HepG2 (cell line): ENCODE data around the gene ADAP2. TPM values are rescaled to one million over a fixed set of nuclear protein-coding genes. Genes with fewer than 3 reads are reported as not detected.
A peak's percentile ranks its signal among the peaks of the same experiment; 100 is the strongest.

Source experiments
- DDIT3 ChIP-seq: sonication (generic); formaldehyde crosslinking; IDR thresholded peaks from 2 replicates; pipeline ENCODE4 v1.4.0; 2020; ENCODE audit warnings: mild to moderate bottlenecking, missing genetic modification reagents
- GLI4 ChIP-seq: sonication (generic); formaldehyde crosslinking; IDR thresholded peaks from 2 replicates; pipeline ENCODE4 v1.5.1; 2020; ENCODE audit warnings: missing genetic modification reagents, mild to moderate bottlenecking, moderate library complexity, borderline replicate concordance
- GZF1 ChIP-seq: sonication (generic); formaldehyde crosslinking; IDR thresholded peaks from 2 replicates; pipeline ENCODE4 v1.5.1; 2020; ENCODE audit warnings: mild to moderate bottlenecking, missing genetic modification reagents
- STAT6 ChIP-seq: sonication (generic); formaldehyde crosslinking; IDR thresholded peaks from 2 replicates; pipeline ENCODE4 v1.4.0; 2020; ENCODE audit warnings: missing genetic modification reagents, mild to moderate bottlenecking, borderline replicate concordance
- TERF1 ChIP-seq: sonication (generic); formaldehyde crosslinking; IDR thresholded peaks from 2 replicates; pipeline ENCODE4 v1.8.0; 2022; ENCODE audit warnings: mild to moderate bottlenecking, missing genetic modification reagents, moderate library complexity
- ZBTB39 ChIP-seq: sonication (generic); formaldehyde crosslinking; IDR thresholded peaks from 2 replicates; pipeline ENCODE4 v1.5.0; 2020; ENCODE audit warnings: missing genetic modification reagents
- ZGPAT ChIP-seq: IDR thresholded peaks from 2 replicates; pipeline ENCODE4 v1.6.1; 2016; ENCODE audit warnings: mild to moderate bottlenecking
- ZNF513 ChIP-seq: sonication (generic); formaldehyde crosslinking; conservative IDR thresholded peaks from 2 replicates; pipeline ENCODE4 v1.5.0; 2020; ENCODE audit warnings: missing genetic modification reagents
- ZNF644 ChIP-seq: IDR thresholded peaks from 2 replicates; pipeline ENCODE4 v1.6.1; 2016; ENCODE audit warnings: low read depth
- ZNF646 ChIP-seq: sonication (generic); formaldehyde crosslinking; IDR thresholded peaks from 2 replicates; pipeline ENCODE4 v1.9.0; 2021; ENCODE audit warnings: mild to moderate bottlenecking, missing genetic modification reagents
- ZSCAN30 ChIP-seq: sonication (generic); formaldehyde crosslinking; IDR thresholded peaks from 2 replicates; pipeline ENCODE4 v1.5.0; 2020; ENCODE audit warnings: mild to moderate bottlenecking, missing genetic modification reagents
- polyA plus RNA-seq, 8 experiments: library from polyadenylated mRNA; depleted of rRNA in 3 of 8; stranded (reverse) in 7 of 8; unstranded in 1 of 8; fragments of >200 nt; fragmentation: Illumina TruSeq in 4 of 8; extraction: Trizol in 4 of 8; gene quantifications; 2 replicates each; pipeline versions ENCODE4 v1.2.1 to v1.2.3, GENCODE V29; 2011 to 2016; ENCODE audit warnings: low read depth in 4 of 8, missing spikeins in 1 of 8, mixed read lengths in 1 of 8; ENCODE audit not compliant: insufficient read depth in 1 of 8
- total RNA-seq, 5 experiments: library from RNA; depleted of rRNA; stranded (reverse); fragments of >200 nt; fragmentation: Illumina TruSeq; extraction: Trizol; gene quantifications; 2 replicates each; pipeline ENCODE4 v1.2.3, GENCODE V29; 2016; ENCODE audit warnings: low read depth in 1 of 5

Gene ADAP2
- total and polyA plus RNA-seq, 2 of the 13 experiments (the other 11 are each of a cell fraction or from before 2014, with no cell fraction given) = 0.51 to 0.70 TPM

- TF ChIP-seq ZNF513 (CRISPR knock-in tag) (no peak), ZNF646 (no peak), DDIT3 (CRISPR knock-in tag) (no peak), GLI4 (CRISPR knock-in tag) (no peak), STAT6 (CRISPR knock-in tag) (no peak), ZNF644 (CRISPR knock-in tag) (no peak), ZGPAT (peak; percentile 81), GZF1 (no peak), ZSCAN30 (CRISPR knock-in tag) (no peak), ZBTB39 (CRISPR knock-in tag) (no peak), TERF1 (no peak)
These were observed 5.7 kb upstream of the ADAP2 start (continued) for GRCh38 chr17:30915833-30916611.
